Measurements from ENCODE around the gene CSNK2B.

CSNK2B gene

DNA sequence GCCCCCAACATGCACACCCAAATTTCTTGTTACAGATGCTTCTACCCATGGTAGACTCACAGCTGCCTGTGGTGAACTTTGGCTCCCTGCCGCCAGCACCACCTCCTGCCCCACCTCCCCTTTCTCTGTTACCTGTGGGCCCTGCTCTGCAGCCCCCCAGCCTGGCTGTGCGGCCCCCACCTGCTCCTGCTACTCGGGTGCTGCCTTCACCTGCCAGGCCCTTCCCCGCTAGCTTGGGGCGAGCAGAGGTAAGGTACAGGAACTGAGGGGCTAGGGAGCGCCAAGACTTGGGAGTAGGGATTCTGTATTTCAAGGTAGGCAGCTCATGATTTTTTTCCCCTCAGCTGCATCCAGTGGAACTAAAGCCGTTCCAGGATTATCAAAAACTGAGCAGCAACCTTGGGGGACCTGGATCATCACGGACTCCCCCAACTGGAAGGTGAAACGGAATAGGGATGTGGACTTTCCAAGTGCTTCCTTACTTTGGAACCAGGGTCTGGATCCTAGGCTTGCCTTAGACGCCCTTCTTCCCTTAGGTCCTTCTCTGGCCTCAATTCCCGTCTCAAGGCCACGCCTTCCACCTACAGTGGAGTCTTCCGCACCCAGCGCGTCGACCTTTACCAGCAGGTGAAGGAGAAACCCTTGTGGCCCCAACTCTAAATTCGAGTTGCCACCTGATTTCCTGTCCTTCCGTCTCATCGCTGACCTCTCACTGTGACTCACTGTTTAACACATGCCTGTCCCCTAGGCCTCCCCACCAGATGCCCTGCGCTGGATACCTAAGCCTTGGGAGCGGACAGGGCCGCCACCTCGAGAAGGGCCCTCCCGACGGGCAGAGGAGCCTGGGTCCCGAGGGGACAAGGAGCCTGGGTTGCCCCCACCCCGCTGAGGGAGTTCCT is 28.9 kb upstream of the CSNK2B start:
- DNase-seq (ENCODE audit: low spot score): no peak

GRCh38 chr6:31639043-31639442 is 26.8 kb upstream of the CSNK2B start:
- no peak for DNase-seq (ENCODE audit: low spot score)

DNA sequence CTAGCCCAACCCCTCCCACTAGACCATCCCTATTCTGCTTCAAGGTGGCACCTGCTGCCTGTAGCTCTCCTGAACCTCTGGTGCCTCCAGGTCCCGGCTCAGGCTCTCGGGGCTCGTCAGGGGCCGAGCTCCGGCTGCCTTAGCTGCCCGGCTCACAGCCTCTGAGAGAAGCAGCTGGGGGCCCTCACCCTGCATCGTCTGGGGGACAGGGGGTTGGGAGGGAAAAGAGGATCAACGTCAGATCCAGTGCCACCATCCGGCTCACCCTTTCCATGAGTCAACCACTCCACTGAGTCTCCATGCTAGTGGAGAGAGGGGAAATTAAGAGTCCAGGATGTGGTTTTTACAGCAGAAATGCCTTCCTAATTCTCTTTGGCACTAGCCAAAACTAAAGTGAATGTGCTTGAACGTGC is 26.4 kb upstream of the CSNK2B start:
- peak; percentile 55 for DNase-seq (ENCODE audit: low spot score)

DNA sequence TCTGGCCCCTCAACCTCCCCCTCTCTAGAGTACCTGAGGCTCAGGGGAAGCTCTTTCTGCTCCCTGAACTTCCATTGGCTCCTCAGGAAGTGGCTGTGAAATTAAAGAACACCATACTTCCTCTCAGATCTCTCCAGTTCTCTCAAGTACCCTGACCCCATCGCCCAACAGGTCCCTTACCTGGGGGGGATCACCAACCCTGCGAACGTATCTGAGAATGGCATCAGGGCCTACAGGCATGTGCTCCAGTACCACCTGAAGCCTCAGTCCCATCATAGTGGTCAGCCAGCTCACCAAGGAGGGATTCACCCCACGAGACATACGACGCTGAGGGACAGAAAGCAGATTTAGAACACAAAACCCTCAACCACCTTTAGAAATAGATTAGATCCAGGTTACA is 25.3 kb upstream of the CSNK2B start:
- no peak for DNase-seq (ENCODE audit: low spot score)

DNA sequence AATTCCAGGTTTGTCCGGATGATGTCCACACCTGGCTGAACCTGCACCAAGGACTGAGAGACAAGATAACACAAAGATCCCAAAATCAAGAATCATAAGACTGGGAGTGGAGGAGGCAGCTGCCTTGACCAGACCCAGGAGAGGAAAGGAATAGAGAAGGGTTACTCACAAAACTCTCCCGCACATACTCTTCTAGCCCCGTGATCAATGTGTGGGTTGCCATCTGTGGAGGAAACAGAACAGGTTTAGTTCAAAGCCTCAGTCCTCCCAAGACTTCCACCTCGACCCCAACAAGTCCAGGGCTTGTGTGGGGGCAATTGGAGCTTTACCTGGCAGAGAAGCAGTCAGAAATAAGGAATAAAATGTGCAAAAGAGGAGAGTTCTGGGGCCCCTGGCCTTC is 24.5 kb upstream of the CSNK2B start:
- DNase-seq (ENCODE audit: low spot score): no peak

DNA sequence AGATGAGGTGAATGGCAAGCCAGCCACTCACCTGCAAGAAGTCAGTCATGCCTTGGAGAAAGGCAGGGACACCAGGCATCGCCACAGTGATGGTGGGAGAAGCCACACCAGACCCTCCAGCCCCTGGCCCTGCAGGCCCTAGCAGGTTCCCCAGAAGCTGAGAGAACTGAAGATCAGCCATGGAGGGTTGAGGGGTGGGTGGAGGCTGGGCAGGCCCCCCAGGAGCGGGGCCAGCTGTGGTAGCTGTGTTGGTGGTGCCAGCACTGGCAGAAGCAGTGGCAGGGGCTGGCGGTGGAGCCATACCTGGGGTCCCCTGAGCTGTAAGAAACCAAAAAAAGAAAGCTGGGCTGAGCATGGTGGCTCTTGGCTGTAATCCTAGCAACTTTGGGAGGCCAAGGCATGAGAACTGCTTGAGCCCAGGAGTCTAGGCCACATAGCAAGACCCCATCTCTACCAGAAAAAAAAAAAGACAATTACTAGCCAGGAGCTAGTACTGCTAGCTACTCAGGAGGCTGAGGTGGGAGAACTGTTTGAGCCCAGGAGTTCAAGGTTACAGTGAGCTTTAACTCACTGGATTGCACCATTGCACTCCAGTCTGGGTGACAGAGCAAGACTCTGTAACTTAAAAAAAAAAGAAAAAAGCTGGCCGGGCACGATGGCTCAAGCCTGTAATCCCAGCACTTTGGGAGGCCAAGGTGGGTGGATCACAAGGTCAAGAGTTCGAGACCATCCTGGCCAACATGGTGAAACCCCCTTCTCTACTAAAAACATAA is 22.9 kb upstream of the CSNK2B start:
- DNase-seq (ENCODE audit: low spot score): no peak

DNA sequence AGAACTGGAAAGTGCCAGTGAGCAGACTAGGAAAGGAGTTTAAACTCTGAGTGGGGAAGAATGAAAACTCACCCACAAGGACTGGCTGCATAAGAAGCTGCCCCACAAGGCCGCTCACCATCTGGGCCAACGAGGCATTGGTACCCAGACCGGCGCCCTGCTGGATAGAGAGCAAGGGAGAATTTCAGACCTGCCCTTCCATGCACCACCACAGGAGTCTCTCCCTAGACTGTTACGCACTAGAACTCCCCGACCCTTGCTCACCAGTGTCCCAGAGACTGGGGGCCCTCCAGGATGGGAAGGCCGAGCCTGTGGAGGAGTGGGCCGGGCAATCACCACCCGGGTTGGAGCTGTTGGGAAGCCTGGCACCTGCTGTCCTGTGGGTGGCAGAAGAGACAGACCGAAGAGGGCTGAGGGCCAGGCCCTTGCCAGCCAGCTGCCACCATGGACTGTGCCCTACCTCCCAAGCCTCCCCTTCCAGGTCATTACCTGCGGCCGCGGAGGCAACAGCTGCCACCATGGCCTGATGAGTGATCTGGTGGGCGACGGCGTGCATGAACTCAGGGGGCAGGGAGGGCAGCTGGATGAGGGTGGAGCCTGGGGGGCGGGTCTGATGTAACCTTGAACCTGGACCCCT is 21.9 kb upstream of the CSNK2B start:
- no peak for DNase-seq (ENCODE audit: low spot score)

DNA sequence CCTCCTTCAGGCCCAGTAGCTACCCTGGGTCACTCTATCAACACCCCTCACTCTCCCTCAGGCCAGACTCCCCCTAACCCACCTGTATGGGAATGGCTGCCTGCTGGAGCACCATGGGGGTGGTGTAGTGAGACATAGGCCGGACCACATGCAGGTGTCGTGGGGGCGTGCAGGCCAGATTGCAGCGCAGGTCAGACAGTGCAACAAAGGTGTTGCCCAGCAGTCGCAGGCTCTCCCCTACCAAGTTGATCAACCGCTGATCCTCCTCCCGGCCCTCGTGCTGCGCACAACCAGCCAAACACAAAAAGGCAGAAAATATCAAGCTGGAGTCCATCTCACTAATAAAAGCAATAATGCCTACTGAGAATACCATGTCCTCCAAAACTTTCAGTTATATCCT is 20.6 kb upstream of the CSNK2B start:
- no peak for DNase-seq (ENCODE audit: low spot score)

DNA sequence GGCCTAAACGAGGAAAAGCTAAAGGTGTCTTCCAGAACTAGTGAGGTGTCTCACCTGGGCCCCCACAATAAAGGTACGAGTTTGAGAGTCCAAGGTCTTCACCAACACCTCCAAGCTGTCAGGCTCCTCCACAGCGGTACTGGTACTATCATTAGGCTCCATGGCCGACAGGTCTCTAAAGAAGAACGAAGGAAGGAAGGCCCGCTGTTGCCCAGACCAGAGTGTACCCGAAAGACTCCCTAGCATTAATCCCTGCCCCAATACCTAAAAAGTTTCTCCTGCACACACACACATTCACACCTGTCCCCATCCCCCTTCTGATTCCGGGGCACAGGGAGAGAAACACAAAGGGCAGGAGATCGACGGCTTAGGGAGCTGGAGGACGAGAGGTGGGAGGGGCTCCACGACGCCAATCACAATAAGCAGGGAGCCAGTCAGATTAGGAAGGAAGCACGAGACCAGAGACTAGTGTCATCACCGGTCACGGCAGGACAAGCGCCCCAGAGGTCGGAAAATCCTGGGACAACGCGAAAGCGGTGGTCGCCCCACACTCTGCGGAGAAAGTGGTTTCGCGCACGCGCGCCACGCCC is 14.2 kb upstream of the CSNK2B start:
- peak; percentile 83 for DNase-seq (ENCODE audit: low spot score)

DNA sequence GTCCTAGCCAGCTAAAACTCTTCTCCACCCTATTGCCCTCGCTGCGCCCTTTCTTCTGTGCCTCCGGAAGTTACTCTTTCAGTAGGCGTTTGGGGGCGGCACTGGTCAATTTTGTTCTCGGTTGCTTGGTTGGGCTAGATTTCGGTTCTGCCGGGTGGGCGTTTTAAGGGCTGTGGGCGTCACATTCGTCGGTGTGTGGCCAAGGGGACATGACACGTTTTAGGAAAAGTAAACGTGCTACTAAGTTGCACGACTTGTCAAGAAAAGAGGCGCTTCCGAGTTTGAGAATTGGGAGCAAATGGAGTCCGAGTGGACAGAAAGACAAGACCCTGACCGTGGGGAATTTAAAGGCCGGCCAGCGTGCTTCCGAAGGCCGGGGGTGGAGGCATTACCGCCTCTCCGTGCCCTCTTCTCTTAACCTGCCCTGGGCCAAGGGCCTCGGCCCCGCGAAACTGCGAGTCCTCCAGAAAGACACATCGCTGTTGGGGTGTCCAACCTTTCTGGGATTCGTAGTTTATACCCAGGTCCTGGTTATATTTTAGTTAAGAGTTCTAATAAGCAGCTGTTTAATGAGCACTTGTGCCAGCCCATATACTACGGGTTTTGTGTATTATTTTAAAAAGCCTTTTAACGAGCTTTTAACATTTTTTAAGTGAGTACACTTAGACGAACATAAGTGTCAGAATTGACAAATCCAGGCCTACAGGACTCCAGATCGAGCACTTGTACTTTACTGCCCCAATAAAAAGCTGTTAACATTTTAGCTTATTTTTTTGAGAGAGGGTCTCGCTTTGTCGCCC is 12.8 kb upstream of the CSNK2B start:
- peak; percentile 89 for DNase-seq (ENCODE audit: low spot score)

GRCh38 chr6:31654574-31655348 is 11.1 kb upstream of the CSNK2B start:
- DNase-seq (ENCODE audit: low spot score): no peak

GRCh38 chr6:31655349-31656237 is 10.3 kb upstream of the CSNK2B start, which contains the start of gene APOM:
APOM (plus strand) TSS chr6:31655894; CDS start chr6:31655967, 73 bp downstream.
- DNase-seq (ENCODE audit: low spot score): no peak

- DNase-seq (ENCODE audit: low spot score): no peak
Measured at GRCh38 chr6:31657406-31658157, 8.3 kb upstream of the CSNK2B start.

DNA sequence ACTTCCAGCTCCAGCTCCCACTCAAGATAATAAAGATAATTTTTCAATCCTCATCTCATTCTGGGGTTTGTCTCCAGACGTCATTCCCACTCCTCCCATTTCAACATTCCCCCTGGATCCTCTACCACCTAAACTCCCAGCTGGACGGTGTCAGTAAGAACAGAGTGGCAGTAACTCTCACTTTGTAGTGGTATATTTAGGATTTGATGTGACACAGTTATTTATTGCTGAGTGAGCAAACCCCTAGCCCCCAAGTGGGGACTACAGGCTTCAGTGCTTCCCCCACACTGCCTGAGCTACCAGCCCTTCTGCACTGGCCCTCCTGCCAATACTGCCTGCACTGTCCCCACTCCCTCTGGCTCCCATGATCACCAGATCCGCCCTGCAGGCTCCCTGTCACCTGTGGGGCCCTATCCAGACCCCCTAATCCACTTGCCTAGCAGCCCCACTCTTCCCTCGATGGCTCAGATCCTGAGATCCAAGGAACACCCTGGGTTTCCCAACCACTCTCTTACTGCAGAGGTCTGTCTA is 7.7 kb upstream of the CSNK2B start:
- DNase-seq (ENCODE audit: low spot score): no peak

- no peak for DNase-seq (ENCODE audit: low spot score)
Measured at GRCh38 chr6:31658983-31659648, 6.8 kb upstream of the CSNK2B start.

GRCh38 chr6:31659649-31660380 is 6.1 kb upstream of the CSNK2B start:
- peak; percentile 55 for DNase-seq (ENCODE audit: low spot score)

Data from AG08396 (cell line).